Activated CD4-positive, alpha-beta memory T cell treated with anti-CD3 and anti-CD28 coated beads, Interleukin-2, amount 10 ng/mL, durations not matched to agents 7 days and 5 days (primary cell): ENCODE results near the gene TCHHL1. TPM values are rescaled to one million over a fixed set of nuclear protein-coding genes. Genes with fewer than 3 reads are reported as not detected.
A peak's percentile ranks its signal among the peaks of the same experiment; 100 is the strongest.
"Not testable (repeated sequence)": the region's sequence is repeated elsewhere in the genome, so short reads cannot be mapped to it uniquely, and the experiment has no call there.

Source experiments
- CTCF ChIA-PET: fragments of 350-600 bp; sonication (Branson Sonifier 250); formaldehyde crosslinking; loops from one replicate; lab custom pipeline; 2021; ENCODE audit warnings: antibody characterized with exemption, inconsistent platforms; lab: Charles Lee
- POLR2A ChIA-PET: fragments of 350-600 bp; sonication (Branson Sonifier 250); formaldehyde crosslinking; loops from one replicate; lab custom pipeline; 2021; ENCODE audit warnings: antibody characterized with exemption; lab: Charles Lee
- DNase-seq: peaks from one replicate; pipeline ENCODE4 v3.0.0-alpha.2; 2020
- H3K27ac Mint-ChIP-seq: one replicate; pipeline ENCODE4 v1.8.0; 2021; ENCODE audit warnings: mild to moderate bottlenecking, mixed read lengths
- H3K27me3 Mint-ChIP-seq: one replicate; pipeline ENCODE4 v1.8.0; 2021; ENCODE audit warnings: mixed read lengths
- H3K36me3 Mint-ChIP-seq: one replicate; pipeline ENCODE4 v1.8.0; 2021; ENCODE audit warnings: low read depth, mixed read lengths
- H3K4me1 Mint-ChIP-seq: one replicate; pipeline ENCODE4 v1.8.0; 2021; ENCODE audit warnings: mixed read lengths
- H3K4me3 Mint-ChIP-seq: one replicate; pipeline ENCODE4 v1.8.0; 2021; ENCODE audit warnings: mild to moderate bottlenecking, mixed read lengths
- H3K9me3 Mint-ChIP-seq: one replicate; pipeline ENCODE4 v1.8.0; 2021; ENCODE audit warnings: mixed read lengths
- total RNA-seq, 2 experiments: library from RNA; stranded (reverse); gene quantifications; one replicate each; pipeline ENCODE4 v1.2.3, GENCODE V29; 2021

TCHHL1 gene
- total RNA-seq, 2 experiments from 2014 or later, result not detected

DNA sequence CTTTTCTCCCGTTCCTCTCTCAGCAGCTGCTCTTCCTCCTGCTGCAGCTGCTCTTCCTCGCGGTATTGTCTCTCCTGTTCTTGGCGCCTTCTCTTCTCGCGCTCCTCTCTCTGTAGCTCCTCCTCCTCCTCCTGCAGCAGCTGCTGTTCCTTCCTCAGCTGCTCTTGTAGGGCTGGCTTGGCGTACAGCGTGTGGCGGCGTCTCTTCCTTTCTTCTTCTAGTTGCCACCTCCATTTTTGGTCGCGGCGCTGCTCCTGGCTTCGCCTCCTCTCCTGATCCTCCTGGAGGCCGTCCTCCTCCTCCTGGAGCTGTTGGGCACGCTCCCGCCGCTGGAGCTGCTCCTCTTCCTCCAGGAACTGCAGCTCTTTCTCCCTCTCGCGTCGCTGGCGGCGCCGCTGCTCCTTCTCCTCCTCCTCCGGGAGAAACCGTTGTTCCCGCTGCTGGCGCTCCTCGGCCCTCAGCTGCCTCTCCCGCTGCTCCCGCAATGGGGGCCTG is 21.5 kb upstream of the TCHHL1 start:
- DNase-seq, result peak; percentile 31
- peaks cover 8% of the 10 kb centered on the region for H3K27me3 Mint-ChIP-seq
- H3K9me3 Mint-ChIP-seq, result peaks cover 4% of the 10 kb centered on the region
- no peak overlapping the region for H3K4me3 Mint-ChIP-seq
- ChIA-PET POLR2A (interaction anchor here (0.7 to 1.3 kb wide), 4 partner anchors 73 to 76 kb away, joined by 3 to 4 read pairs (median 4); partner anchors contain the start of gene S100A11), CTCF (interaction anchor here (1.1 to 2.5 kb wide), 5 partner anchors 57 to 349 kb away, joined by 3 to 9 read pairs (median 4); no protein-coding TSS in a partner anchor)
- peaks cover 7% of the 10 kb centered on the region for H3K4me1 Mint-ChIP-seq
- no peaks in the 10 kb centered on the region for H3K36me3 Mint-ChIP-seq
- no peak overlapping the region for H3K27ac Mint-ChIP-seq

- CTCF ChIA-PET, result interaction anchor here (0.7 to 2.5 kb wide), 6 partner anchors 57 to 350 kb away, joined by 3 to 9 read pairs (median 4); no protein-coding TSS in a partner anchor
- POLR2A ChIA-PET, result interaction anchor here (0.7 kb wide), 1 partner anchor 73 kb away, joined by 4 read pairs; the partner anchor contains the start of gene S100A11
- Mint-ChIP-seq H3K27me3 (peaks cover 12% of the 10 kb centered on the region), H3K4me3 (no peak overlapping the region), H3K4me1 (peaks cover 7% of the 10 kb centered on the region), H3K36me3 (no peaks in the 10 kb centered on the region), H3K9me3 (peaks cover 4% of the 10 kb centered on the region), H3K27ac (no peak overlapping the region)
- no peak for DNase-seq
These were observed 21.1 kb upstream of the TCHHL1 start for GRCh38 chr1:152109998-152110294.

GRCh38 chr1:152109231-152109997 is 20.6 kb upstream of the TCHHL1 start:
- Mint-ChIP-seq H3K4me1 (peaks cover 7% of the 10 kb centered on the region), H3K4me3 (no peak overlapping the region), H3K27ac (no peak overlapping the region), H3K27me3 (peaks cover 17% of the 10 kb centered on the region), H3K9me3 (peaks cover 4% of the 10 kb centered on the region), H3K36me3 (no peaks in the 10 kb centered on the region)
- ChIA-PET POLR2A (interaction anchor here (0.7 kb wide), 1 partner anchor 72 kb away, joined by 4 read pairs; the partner anchor contains the start of gene S100A11), CTCF (interaction anchor here (0.7 to 2.5 kb wide), 5 partner anchors 56 to 350 kb away, joined by 3 to 9 read pairs (median 3); no protein-coding TSS in a partner anchor)
- no peak for DNase-seq

DNA sequence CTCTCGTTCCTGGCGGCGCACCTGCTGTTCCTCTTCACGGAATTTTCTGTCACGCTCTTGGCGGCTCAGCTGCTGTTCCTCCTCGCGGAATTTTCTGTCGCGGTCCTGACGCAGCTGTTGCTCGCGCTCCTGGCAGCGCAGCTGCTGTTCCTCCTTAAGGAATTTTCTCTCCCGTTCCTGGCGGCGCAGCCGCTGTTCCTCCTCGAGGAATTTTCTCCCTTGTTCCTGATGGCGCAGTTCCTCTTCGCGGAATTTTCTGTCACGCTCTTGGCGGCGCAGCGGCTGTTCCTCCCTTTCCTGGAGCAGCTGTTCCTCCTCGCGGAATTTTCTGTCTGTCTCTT is 20.0 kb upstream of the TCHHL1 start:
- Mint-ChIP-seq H3K36me3 (no peaks in the 10 kb centered on the region), H3K27me3 (peaks cover 20% of the 10 kb centered on the region), H3K9me3 (peaks cover 4% of the 10 kb centered on the region), H3K4me1 (peaks cover 7% of the 10 kb centered on the region), H3K4me3 (no peak overlapping the region), H3K27ac (no peak overlapping the region)
- POLR2A ChIA-PET, result no interaction called here
- CTCF ChIA-PET, result interaction anchor here (0.9 to 2.5 kb wide), 2 partner anchors 56 to 78 kb away, joined by 3 to 9 read pairs; no protein-coding TSS in a partner anchor
- DNase-seq, result no peak

DNA sequence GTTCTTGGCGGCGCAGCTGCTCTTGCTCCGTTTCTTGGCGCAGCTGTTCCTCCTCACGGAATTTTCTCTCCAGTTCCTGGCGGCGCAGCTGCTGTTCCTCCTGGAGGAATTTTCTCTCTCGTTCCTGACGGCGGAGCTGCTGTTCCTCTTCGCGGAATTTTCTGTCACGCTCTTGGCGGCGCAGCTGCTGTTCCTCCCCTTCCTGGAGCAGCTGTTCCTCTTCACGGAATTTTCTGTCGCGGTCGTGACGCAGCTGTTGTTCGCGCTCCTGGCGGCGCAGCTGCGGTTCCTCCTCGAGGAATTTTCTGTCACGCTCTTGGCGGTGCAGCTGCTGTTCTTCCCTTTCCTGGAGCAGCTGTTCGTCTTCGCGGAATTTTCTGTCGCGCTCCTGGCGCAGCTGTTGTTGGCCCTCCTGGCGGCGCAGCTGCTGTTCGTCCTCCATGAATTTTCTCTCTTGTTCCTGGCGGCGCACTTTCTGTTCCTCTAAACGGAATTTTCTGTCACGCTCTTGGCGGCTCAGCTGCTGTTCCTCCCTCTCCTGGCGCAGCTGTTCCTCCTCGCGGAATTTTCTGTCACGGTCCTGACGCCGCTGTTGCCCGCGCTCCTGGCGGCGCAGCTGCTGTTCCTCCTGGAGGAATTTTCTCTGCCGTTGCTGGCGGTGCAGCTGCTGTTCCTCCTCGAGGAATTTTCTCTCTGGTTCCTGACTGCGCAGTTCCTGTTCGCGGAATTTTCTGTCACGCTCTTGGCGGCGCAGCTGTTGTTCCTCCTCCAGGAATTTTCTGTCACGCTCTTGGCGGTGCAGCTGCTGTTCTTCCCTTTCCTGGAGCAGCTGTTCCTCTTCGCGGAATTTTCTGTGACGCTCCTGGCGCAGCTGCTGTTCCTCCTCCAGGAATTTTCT is 19.4 kb upstream of the TCHHL1 start:
- Mint-ChIP-seq H3K9me3 (peaks cover 4% of the 10 kb centered on the region), H3K4me3 (peak overlapping the region; percentile 33), H3K27ac (peak overlapping the region; percentile 48), H3K36me3 (no peaks in the 10 kb centered on the region), H3K4me1 (peaks cover 7% of the 10 kb centered on the region), H3K27me3 (peaks cover 24% of the 10 kb centered on the region)
- ChIA-PET POLR2A (no interaction called here), CTCF (interaction anchor here (0.9 to 2.5 kb wide), 2 partner anchors 55 to 79 kb away, joined by 3 to 9 read pairs; no protein-coding TSS in a partner anchor)
- no peak for DNase-seq

DNA sequence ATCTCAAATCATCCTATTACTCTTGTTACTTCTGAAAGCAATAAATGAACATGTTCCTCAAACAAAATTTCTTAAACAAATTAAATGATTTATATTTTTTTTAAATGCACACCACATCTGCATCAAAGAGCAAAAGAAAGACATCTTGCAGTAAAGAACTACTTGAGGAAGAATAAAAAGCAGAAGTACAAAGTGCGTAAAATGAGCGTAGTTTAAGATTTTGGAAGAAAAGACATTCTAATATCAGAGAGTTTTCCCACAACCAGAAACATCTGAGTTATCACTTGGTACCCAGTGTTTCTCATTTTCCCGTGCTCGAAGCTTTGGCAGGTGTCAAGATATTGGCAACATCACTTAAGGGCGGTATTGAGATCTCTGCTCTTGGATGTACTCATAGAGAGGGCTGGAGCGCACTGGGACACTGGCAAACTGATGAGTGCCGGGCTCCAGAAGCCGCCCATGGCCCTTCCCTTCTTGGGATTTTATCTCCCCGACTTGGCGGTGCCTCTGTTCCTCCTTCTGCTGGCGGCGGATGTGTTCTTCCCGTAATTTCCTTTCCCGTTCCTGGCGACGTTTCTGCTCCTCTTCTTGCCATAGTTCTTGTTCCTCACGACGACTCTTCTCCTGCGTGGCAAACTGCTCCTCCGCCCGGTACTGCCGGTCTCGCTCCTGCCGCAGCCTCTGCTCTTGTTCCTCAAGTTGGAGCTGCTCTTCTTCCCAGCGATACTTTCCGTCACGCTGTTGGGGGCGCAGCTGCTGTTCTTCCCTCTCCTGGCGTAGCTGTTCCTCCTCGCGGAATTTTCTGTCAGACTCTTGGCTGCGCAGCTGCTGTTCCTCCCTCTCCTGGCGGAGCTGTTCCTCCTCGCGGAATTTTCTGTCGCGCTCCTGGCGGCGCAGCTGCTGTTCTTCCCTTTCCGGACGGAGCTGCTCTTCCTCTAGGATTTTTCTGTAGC is 18.4 kb upstream of the TCHHL1 start:
- H3K4me1 Mint-ChIP-seq, result peaks cover 7% of the 10 kb centered on the region
- no peak for DNase-seq
- POLR2A ChIA-PET, result no interaction called here
- H3K27me3 Mint-ChIP-seq, result peaks cover 29% of the 10 kb centered on the region
- no peaks in the 10 kb centered on the region for H3K36me3 Mint-ChIP-seq
- H3K9me3 Mint-ChIP-seq, result peaks cover 4% of the 10 kb centered on the region
- H3K4me3 Mint-ChIP-seq, result no peak overlapping the region
- H3K27ac Mint-ChIP-seq, result peak overlapping the region; percentile 16
- CTCF ChIA-PET, result no interaction called here

GRCh38 chr1:152104854-152105253 is 16.0 kb upstream of the TCHHL1 start:
- Mint-ChIP-seq H3K9me3 (peaks cover 4% of the 10 kb centered on the region), H3K36me3 (no peaks in the 10 kb centered on the region), H3K4me1 (peaks cover 7% of the 10 kb centered on the region), H3K27me3 (peaks cover 45% of the 10 kb centered on the region), H3K27ac (no peak overlapping the region), H3K4me3 (no peak overlapping the region)
- POLR2A ChIA-PET, result no interaction called here
- CTCF ChIA-PET, result no interaction called here
- DNase-seq, result no peak

GRCh38 chr1:152096931-152097330 is 8.1 kb upstream of the TCHHL1 start:
- CTCF ChIA-PET, result no interaction called here
- Mint-ChIP-seq H3K4me1 (no peaks in the 10 kb centered on the region), H3K4me3 (no peak overlapping the region), H3K27me3 (peaks cover 60% of the 10 kb centered on the region), H3K27ac (no peak overlapping the region), H3K36me3 (no peaks in the 10 kb centered on the region), H3K9me3 (no peaks in the 10 kb centered on the region)
- no peak for DNase-seq
- POLR2A ChIA-PET, result no interaction called here

GRCh38 chr1:152086760-152087159 is 2.1 kb downstream of the TCHHL1 start:
- Mint-ChIP-seq H3K4me1 (no peaks in the 10 kb centered on the region), H3K36me3 (no peaks in the 10 kb centered on the region), H3K4me3 (no peak overlapping the region), H3K27ac (no peak overlapping the region), H3K27me3 (peaks cover 19% of the 10 kb centered on the region), H3K9me3 (no peaks in the 10 kb centered on the region)
- CTCF ChIA-PET, result no interaction called here
- POLR2A ChIA-PET, result no interaction called here
- no peak for DNase-seq

DNA sequence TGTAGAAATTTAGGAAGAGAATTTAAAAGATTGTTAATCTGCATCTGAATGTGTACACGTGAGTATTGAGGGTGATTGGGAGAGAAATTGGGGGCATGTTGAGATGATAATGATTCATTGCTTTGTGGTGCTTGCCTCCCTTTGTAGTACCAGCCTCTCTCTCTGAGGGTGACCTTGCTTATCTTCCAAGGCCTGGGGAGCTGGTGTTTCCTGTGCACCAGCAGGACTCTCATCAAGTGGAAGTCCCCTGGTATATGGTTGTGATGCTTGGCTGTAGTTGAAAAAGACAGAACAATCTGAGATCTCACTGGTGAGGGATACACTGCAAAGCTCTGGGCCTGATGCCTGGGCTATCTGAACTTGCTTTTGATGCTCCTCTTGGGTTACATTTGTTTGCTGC is 4.0 kb downstream of the TCHHL1 start:
- Mint-ChIP-seq H3K36me3 (no peaks in the 10 kb centered on the region), H3K27ac (no peak overlapping the region), H3K4me3 (no peak overlapping the region), H3K4me1 (no peaks in the 10 kb centered on the region), H3K9me3 (no peaks in the 10 kb centered on the region), H3K27me3 (peaks cover 9% of the 10 kb centered on the region)
- no peak for DNase-seq
- POLR2A ChIA-PET, result no interaction called here
- CTCF ChIA-PET, result no interaction called here

- POLR2A ChIA-PET, H3K4me3 Mint-ChIP-seq, CTCF ChIA-PET, H3K4me1 Mint-ChIP-seq, DNase-seq, H3K27ac Mint-ChIP-seq, H3K9me3 Mint-ChIP-seq, H3K36me3 Mint-ChIP-seq: not testable (repeated sequence)
- peaks cover 19% of the 10 kb centered on the region for H3K27me3 Mint-ChIP-seq
These were observed 7.8 kb downstream of the TCHHL1 start for GRCh38 chr1:152081026-152081425.

GRCh38 chr1:152080494-152080893 is 8.4 kb downstream of the TCHHL1 start:
- H3K36me3 Mint-ChIP-seq, CTCF ChIA-PET: not testable (repeated sequence)

More at GRCh38 chr1:152080494-152080893, 8.4 kb downstream of the TCHHL1 start:
- peaks cover 22% of the 10 kb centered on the region for H3K27me3 Mint-ChIP-seq
- H3K27ac Mint-ChIP-seq, POLR2A ChIA-PET, H3K4me3 Mint-ChIP-seq, H3K4me1 Mint-ChIP-seq, DNase-seq, H3K9me3 Mint-ChIP-seq: not testable (repeated sequence)
